Spinal cord (tissue), 10 donors: ENCODE measurements around the gene DHFR2. TPM values are rescaled to one million over a fixed set of nuclear protein-coding genes. Genes with fewer than 3 reads are reported as not detected.
"Not testable (repeated sequence)": the region's sequence is repeated elsewhere in the genome, so short reads cannot be mapped to it uniquely, and the experiment has no call there.

ENCODE experiments used
- DNase-seq, 6 donors: peaks; one replicate each; pipeline versions ENCODE4 v3.0.0 to v3.0.0-alpha.2; 2013 to 2015; ENCODE audit warnings: low spot score in 6 of 6, low read depth in 4 of 6
- H3K27ac ChIP-seq: one replicate; pipeline ENCODE4 v1.5.1; 2013; ENCODE audit warnings: low read depth, low read length, control low read depth
- H3K27me3 ChIP-seq: one replicate; pipeline ENCODE4 v1.6.1; 2013; ENCODE audit warnings: low read length; ENCODE audit not compliant: control insufficient read depth, insufficient read depth
- H3K36me3 ChIP-seq: one replicate; pipeline ENCODE4 v1.6.1; 2013; ENCODE audit warnings: low read length; ENCODE audit not compliant: control insufficient read depth, insufficient read depth
- H3K4me1 ChIP-seq: one replicate; pipeline ENCODE4 v1.6.1; 2013; ENCODE audit warnings: low read length; ENCODE audit not compliant: control insufficient read depth, insufficient read depth
- H3K4me3 ChIP-seq: one replicate; pipeline ENCODE4 v1.5.1; 2013; ENCODE audit warnings: low read depth, low read length, control low read depth
- H3K9me3 ChIP-seq: one replicate; pipeline ENCODE4 v1.6.1; 2013; ENCODE audit warnings: low read length; ENCODE audit not compliant: control insufficient read depth, insufficient read depth
- WGBS: methylation state at CpG from one replicate; pipeline ENCODE4 v1.1.5; 2013; ENCODE audit warnings: missing lambda C conversion rate; ENCODE audit not compliant: insufficient coverage; 5-methylcytosine and 5-hydroxymethylcytosine counted together
- polyA plus RNA-seq, 2 donors: library from polyadenylated mRNA; unstranded; fragments of 120-200 nt; gene quantifications; one replicate each; pipeline ENCODE4 v1.2.1, GENCODE V29; 2013; ENCODE audit not compliant: insufficient read length in 2 of 2
- total RNA-seq, 2 donors: library from RNA; depleted of rRNA in 1 of 2; stranded (reverse); fragments of 120-200 nt in 1 of 2; fragments of >200 nt in 1 of 2; gene quantifications; one replicate each; pipeline versions ENCODE4 v1.2.3 to v1.2.4, GENCODE V29; 2013 to 2014
- donor health status: healthy.

DHFR2 gene
- total and polyA plus RNA-seq, 4 donors = 9.4 to 15.0 (median 11.1) TPM

DNA sequence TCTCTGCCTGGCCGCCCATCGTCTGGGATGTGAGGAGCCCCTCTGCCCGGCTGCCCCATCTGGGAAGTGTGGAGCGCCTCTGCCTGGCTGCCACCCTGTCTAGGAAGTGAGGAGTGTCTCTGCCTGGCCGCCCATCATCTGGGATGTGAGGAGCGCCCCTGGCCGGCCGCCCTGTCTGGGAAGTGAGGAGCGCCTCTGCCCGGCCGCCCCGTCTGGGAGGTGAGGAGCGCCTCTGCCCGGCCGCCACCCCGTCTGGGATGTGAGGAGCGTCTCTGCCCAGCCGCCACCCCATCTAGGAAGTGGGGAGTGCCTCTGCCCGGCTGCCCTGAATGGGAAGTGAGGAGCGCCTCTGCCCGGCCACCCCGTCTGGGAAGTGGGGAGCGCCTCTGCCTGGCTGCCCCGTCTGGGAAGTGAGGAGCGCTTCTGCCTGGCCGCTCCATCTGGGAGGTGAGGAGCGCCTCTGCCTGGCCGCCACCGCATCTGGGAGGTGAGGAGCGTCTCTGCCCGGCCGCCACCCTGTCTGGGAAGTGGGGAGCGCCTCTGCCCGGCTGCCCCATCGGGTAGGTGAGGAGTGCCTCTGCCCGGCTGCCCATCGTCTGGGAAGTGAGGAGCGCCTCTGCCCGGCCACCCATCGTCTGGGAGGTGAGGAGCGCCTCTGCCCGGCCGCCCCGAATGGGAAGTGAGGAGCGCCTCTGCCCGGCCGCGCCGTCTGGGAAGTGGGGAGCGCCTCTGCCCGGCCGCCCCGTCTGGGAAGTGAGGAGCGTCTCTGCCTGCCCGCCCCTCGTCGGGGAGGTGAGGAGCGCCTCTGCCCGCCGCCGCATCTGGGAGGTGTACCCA, 18.4 kb downstream of the DHFR2 start:
- H3K9me3 ChIP-seq, H3K4me3 ChIP-seq, H3K27ac ChIP-seq, H3K27me3 ChIP-seq, H3K4me1 ChIP-seq, DNase-seq: not testable (repeated sequence)
- WGBS = 98% methylated on average over 57 of the region's 61 CpGs
- H3K36me3 ChIP-seq = peaks cover 19% of the 10 kb centered on the region

DNA sequence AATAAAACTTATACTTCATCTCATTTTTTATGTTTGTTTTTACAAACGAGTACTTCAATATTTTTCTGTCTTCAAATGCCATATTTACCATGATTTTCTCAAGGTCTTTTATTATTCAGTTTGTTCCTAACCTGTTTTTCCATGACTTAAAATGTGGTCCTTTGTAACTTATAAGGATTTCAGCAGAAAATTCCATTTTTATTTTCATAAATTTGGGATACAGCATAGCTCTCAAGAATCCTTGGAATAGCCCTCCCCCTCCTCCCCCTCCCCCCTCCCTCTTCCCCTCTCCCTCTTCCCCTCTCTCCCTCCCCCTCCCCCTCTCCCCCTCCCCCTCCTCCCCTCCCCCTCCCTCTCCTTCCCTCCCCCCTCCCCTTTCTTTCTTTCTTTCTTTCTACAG, 19.4 kb downstream of the DHFR2 start:
- Histone ChIP-seq H3K36me3 (peaks cover 23% of the 10 kb centered on the region), H3K4me1 (no peaks in the 10 kb centered on the region), H3K4me3 (no peak overlapping the region), H3K27me3 (no peaks in the 10 kb centered on the region), H3K27ac (no peak overlapping the region), H3K9me3 (no peaks in the 10 kb centered on the region)
- no CpG with 5 or more reads among the region's 1 CpG for WGBS
- no peak for DNase-seq

DNA sequence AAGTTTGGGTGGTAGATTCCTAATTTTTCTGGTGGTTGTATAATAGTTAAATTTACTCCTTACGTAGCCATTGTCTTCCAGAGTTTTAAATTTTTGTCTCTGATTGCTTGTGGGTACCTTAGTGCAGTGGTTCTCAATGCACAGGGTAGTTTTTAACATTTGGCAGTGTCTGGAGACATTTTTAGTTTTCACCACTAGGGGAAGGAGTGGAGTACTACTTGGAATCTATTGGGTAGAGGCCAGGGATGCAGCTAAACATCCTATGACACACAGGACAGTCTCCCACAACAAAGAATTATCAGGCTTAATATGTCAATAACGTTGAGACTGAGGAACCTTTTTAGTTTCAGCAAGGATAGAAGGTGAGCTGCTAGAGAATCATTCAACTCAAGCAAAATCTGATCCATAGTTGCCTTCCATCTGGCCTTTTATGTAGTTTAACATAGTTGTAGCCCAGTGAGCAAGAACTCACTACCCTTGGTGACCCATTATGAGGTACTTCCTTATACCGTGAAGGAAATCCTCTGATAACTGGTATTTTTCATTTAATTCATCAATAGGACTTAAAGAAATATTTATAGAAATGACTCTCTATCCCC, 25.7 kb downstream of the DHFR2 start:
- no peaks in the 10 kb centered on the region for H3K27me3 ChIP-seq
- 100% methylated on average over 1 of the region's 3 CpGs for WGBS
- DNase-seq = peak in 1 of 6 donors; percentile 5
- H3K27ac ChIP-seq = no peak overlapping the region
- H3K4me3 ChIP-seq = no peak overlapping the region
- no peaks in the 10 kb centered on the region for H3K4me1 ChIP-seq
- H3K9me3 ChIP-seq = no peaks in the 10 kb centered on the region
- H3K36me3 ChIP-seq = peaks cover 6% of the 10 kb centered on the region

DNA sequence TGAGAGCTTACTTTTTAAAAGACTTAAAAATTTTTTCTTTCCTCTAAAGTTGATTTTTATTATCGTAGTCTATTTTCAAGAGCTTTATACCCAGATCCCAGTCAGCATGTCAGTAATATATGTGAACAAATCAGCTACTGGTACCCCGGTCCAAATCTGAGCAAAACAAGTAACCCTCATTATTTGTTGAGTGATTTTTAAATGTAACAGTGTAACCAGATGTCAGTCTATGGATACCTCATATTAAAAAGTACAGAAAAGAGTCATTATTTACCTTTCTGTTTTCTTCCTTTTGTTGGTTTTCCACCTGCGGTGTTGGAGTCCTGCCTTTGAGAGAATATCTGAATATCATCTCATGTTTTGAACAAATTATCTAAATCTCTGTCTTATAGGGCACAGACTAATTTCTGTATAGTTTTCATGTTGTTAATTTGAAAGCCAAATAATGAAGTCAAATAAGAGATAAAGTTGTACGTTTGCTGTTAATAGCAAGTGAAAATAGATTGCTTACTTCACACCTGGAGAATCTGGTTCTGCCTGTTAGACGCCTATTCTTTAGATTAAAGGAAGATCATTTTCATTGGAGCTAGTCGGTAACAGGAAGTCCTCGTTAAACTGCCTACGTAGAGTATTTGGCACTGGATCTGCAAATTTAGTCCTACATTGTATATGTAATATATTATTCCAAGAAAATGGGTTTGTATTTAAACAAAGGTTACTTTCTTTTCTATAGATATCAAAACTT, 34.5 kb downstream of the DHFR2 start, which contains the start of gene STX19:
STX19 (minus strand) TSS at position 505 of the 745 bp plus-strand sequence. CDS start 13,328 bp downstream, outside the sequence.
- Histone ChIP-seq H3K27me3 (no peaks in the 10 kb centered on the region), H3K9me3 (no peaks in the 10 kb centered on the region), H3K36me3 (no peaks in the 10 kb centered on the region), H3K4me3 (no peak within 1 kb of the TSS), H3K27ac (no peak within 1 kb of the TSS), H3K4me1 (no peaks in the 10 kb centered on the region)
- no peak for DNase-seq
- WGBS = 100% methylated on average over 2 of the region's 8 CpGs

DNA sequence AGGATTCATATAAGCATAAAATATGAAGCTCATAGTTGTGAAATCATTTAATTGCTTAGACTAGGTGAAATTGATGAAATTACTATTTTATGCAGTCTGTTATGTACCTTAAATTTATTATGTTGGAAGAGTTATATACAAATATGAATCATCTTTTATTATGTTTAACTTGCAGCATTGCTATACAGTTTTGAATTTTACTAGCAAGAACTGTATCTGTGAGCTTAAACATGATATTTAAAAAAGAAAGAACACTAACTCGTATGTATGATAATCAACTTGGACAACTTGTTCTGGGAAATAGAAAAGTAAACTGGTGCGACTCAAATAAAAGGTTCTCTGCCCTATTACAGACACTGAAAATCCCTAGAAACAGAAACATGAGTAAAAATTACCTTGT, 36.1 kb downstream of the DHFR2 start:
- no CpG with 5 or more reads among the region's 2 CpGs for WGBS
- Histone ChIP-seq H3K4me1 (no peaks in the 10 kb centered on the region), H3K36me3 (no peaks in the 10 kb centered on the region), H3K27ac (no peak overlapping the region), H3K27me3 (no peaks in the 10 kb centered on the region), H3K9me3 (no peaks in the 10 kb centered on the region), H3K4me3 (no peak overlapping the region)
- no peak for DNase-seq

GRCh38 chr3:94024385-94024784, 38.3 kb downstream of the DHFR2 start:
- WGBS = no CpG with 5 or more reads among the region's 3 CpGs

DNA sequence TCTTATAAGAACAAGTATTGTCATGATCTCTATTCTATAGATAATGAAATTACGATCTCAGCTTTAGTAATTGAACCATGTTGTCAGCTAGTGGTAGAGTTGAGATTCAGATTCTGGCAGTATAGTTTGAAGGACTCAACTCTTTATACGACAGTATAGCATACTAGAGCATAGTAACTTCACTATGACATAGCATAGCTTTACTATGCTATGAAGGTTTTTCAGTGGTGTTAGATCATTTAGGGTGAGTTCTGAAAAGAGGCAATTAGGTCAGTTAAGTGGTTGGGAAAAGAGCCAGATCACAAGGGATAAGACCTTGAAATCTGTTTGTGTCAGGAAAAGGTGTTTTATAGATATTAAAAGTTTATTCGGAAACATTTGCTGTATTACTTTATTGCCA, 42.4 kb downstream of the DHFR2 start:
- no CpG with 5 or more reads among the region's 3 CpGs for WGBS
- DNase-seq = no peak
- no peaks in the 10 kb centered on the region for H3K36me3 ChIP-seq

More at GRCh38 chr3:94024385-94024784, 38.3 kb downstream of the DHFR2 start:
- Histone ChIP-seq H3K4me3 (no peak overlapping the region), H3K36me3 (no peaks in the 10 kb centered on the region), H3K27ac (no peak overlapping the region), H3K4me1 (no peaks in the 10 kb centered on the region), H3K9me3 (no peaks in the 10 kb centered on the region), H3K27me3 (no peaks in the 10 kb centered on the region)
- DNase-seq = peak in 1 of 6 donors; percentile 4

GRCh38 chr3:94019659-94020058, 43.1 kb downstream of the DHFR2 start:
- Histone ChIP-seq H3K36me3 (no peaks in the 10 kb centered on the region), H3K27ac (no peak overlapping the region), H3K4me3 (no peak overlapping the region), H3K4me1 (no peaks in the 10 kb centered on the region), H3K27me3 (no peaks in the 10 kb centered on the region), H3K9me3 (no peaks in the 10 kb centered on the region)
- DNase-seq = no peak
- 100% methylated on average over 1 of the region's 2 CpGs for WGBS

More for the DNA sequence above, 42.4 kb downstream of the DHFR2 start:
- H3K4me1 ChIP-seq = no peaks in the 10 kb centered on the region
- no peaks in the 10 kb centered on the region for H3K9me3 ChIP-seq
- H3K4me3 ChIP-seq = no peak overlapping the region
- no peaks in the 10 kb centered on the region for H3K27me3 ChIP-seq
- H3K27ac ChIP-seq = no peak overlapping the region

- H3K27me3 ChIP-seq = no peaks in the 10 kb centered on the region
- no CpG with 5 or more reads among the region's 1 CpG for WGBS
- H3K27ac ChIP-seq = no peak overlapping the region
- no peaks in the 10 kb centered on the region for H3K36me3 ChIP-seq
- H3K4me3 ChIP-seq = no peak overlapping the region
- no peaks in the 10 kb centered on the region for H3K4me1 ChIP-seq
- no peaks in the 10 kb centered on the region for H3K9me3 ChIP-seq
- DNase-seq = no peak
Measured at GRCh38 chr3:94015025-94015424, 47.7 kb downstream of the DHFR2 start.
